Cardiac fibroblast (primary cell): ENCODE measurements around the gene PVRIG.
A peak's percentile ranks its signal among the peaks of the same experiment; 100 is the strongest.
"Not testable (repeated sequence)": the region's sequence is repeated elsewhere in the genome, so short reads cannot be mapped to it uniquely, and the experiment has no call there.

Source experiments
- DNase-seq, 2 donors: peaks; one replicate each; pipeline versions ENCODE4 v3.0.0 to v3.0.0-alpha.2; 2010; ENCODE audit warnings: low read depth in 2 of 2
- H3K4me3 ChIP-seq, 2 donors: replicated peaks in 1 of 2; 1 replicate in 1 of 2; 2 replicates in 1 of 2; pipeline ENCODE4 v1.5.1; 2011; ENCODE audit warnings: low read depth in 2 of 2, low read length in 2 of 2, mild to moderate bottlenecking in 2 of 2, moderate library complexity in 1 of 2
- CTCF ChIP-seq: IDR thresholded peaks from one replicate; pipeline ENCODE4 v1.5.1; 2011; ENCODE audit warnings: low read depth, mild to moderate bottlenecking, low read length, inconsistent platforms

PVRIG gene

DNA sequence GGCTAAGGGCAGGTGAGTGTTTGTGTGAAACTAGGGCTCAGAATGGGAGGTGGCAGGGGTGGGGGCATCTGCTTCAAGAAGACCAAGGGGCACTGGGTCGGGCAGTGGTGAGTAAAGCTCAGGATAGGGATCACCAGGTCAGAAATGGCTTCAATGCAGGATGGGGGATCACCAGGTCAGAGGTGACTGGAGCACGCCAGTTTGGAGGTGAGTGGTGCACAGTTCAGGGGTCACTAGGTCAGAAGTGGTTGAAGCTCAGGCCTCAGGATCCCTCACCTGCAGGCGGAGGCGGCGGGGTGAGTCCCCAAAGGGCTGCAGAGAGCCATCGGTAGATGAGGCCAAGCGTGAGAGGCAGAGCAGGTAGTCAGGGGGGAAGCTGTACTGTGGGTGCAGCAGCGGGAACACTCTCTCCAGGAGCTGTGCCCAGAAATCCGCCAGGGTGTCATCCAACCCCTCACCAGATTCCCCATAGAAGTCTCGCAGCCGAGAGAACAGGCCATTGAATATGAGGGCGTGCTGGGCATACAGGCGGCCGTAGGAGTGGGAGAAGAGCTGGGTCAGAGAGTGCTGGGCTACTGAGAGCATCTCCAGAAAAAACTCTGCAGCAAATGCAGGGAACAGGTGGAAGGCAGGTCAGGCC lies 44.3 kb upstream of the PVRIG start:
- TF ChIP-seq CTCF: no peak
- no peak for DNase-seq
- H3K4me3 ChIP-seq: no peak overlapping the region

DNA sequence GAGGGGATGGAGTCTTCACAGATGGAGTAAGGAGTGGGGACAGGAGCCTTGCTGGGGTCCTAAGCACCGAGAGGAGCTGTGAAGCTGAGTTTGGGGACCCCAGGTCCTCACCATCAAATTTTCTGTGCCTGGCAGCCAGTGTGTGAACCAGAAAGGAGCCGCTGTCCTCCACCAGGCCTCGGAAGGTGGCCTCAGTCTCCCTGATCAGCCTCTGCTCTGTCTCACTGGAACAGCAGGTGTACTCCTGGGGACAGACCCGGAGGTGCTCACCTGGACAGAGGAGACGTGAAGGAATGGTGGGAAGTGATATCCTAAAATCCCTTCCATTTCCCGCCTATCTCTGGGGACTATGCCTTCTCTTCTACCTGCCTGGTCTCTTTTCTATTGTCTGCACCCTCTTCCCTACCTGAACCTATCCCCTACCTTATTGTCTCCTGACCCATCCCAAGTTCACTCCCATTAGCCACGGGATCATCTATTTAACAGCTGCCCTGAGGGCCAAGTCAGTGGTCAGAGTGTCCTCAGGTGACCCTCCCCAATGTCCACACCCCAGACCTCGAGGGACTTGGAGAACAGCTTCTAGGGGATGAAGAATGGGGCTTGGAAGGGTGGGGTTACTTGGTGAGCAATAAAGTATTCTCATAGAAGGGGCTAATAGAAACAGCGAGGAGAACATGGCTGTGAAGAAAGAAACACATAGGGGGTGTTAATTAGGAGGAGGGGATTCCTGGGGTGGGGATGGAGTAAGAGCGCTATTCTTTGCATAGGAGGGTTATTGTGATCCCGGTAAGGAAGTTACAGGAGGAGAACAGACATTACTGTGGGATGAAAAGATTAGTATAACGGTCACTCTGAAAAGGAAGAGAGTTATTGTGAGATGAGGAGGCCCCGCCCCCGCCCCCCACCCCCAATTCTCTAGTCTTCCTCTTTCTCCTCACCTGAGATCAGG lies 43.4 kb upstream of the PVRIG start:
- peak overlapping the region; percentile 72 to 77 for H3K4me3 ChIP-seq
- no peak for DNase-seq
- TF ChIP-seq CTCF: no peak

DNA sequence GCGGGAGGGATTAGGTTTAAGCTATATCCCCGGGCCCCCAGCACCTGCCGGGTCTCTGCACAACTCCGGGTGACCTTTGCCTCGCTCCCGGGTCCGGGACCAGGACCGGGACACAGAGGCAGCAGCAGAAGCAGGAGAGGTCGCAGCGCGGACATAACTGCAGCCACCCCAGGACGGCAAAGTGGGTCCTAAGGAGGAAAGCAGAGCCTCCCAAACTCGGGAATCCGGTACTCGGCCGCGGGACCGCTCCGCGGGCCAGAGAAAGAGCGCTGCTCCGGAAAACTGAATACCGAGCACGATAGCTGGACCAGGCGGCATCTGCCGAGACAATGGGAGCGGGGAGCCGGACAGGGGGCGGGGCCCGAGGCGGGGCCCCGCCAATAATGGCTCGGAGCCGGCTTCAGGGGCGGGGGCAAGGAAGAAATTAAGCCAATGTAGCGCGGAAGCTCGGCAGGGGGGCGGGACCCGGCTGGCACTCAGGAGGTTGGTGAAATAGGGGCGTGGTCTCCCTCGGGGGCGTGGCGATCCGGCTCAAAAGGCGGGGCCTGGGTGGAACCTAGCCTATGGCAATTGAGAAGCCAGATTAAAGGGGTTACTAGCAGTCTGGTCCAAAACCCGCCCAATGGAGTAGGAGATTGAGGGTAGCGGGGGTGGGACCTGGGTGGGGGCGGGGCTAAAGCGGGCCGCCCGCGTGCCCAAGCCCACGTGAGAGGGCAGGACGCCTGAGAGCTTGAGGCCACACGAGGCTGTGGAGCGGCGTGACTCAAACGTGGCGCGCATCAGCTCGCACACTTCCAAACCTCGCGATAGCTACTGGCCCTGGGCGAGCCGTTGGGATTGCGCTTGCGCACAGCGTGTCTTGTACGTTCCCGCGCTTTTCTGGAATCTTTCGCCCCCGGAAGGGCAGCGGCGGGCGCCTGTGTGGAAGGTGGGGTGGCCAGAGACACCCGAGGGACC lies 42.4 kb upstream of the PVRIG start, which contains the start of the genes GPC2 and STAG3:
TSS of gene GPC2 (minus strand) at position 337 of the 957 bp plus-strand sequence. CDS start at position 155, 182 bp downstream.
TSS of gene STAG3 (plus strand) at position 874 of the 957 bp plus-strand sequence. CDS start 2,639 bp downstream, outside the sequence.
- TF ChIP-seq CTCF: no peak
- peak within 1 kb of the TSS; percentile 72 to 77 for H3K4me3 ChIP-seq
- DNase-seq: peak; percentile 98 to 99

DNA sequence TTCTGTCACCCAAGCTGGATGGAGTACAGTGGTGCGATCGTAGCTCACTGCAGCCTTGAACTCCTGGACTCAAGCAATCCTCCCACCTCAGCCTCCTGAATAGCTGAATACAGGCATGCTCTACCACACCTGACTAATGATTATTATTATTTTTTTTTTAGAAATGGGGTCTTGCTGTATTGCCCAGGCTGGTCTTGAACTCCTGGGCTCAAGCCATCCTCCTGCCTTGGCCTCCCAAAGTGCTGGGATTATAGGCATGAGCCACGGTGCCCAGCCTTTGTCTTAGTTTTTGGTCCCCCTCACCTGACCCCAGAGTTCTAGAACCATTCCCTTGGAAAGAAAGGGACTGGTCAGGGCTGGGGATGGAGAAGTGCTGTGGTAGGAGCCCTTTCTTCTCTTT lies 39.7 kb upstream of the PVRIG start:
- not testable (repeated sequence) for DNase-seq, H3K4me3 ChIP-seq

DNA sequence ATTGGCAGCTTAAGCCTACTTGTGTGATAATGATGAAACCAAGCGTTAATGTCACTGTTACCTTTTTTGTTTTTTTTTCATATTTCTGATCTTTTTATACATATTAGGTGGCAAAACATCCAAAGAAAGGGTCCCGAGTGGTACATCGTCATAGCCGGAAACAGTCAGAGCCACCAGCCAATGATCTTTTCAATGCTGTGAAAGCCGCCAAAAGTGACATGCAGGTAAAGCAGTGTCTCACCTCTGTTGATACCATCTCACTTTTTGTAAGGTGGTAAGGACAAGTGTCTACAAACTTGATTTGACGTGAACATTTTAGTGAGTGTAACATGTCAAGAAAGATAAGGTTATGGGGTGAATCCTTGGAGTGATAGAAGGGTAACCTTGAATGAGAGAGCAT lies 37.1 kb upstream of the PVRIG start:
- not testable (repeated sequence) for DNase-seq, H3K4me3 ChIP-seq

DNA sequence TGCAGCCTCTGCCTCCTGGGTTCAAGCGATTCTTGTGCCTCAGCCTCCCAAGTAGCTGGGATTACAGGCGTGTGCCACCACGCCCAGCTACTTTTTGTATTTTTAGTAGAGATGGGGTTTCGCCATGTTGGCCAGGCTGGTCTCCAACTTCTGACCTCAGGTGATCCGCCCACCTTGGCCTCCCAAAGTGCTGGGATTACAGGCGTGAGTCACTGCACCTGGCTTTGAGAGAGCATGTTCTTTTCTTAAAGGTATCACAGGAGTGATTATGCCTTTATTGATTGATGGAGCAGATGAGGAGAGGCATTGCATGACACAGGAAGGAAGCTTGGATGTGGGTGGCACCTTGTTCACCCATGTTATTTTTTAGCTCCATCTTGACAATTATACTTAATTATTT lies 36.7 kb upstream of the PVRIG start:
- not testable (repeated sequence) for H3K4me3 ChIP-seq, DNase-seq

- TF ChIP-seq CTCF: no peak
- DNase-seq: no peak
- H3K4me3 ChIP-seq: no peak overlapping the region
Measured at GRCh38 chr7:100185726-100186125, 34.0 kb upstream of the PVRIG start.
